SK-N-SH treated with all-trans-retinoic acid at 6 μM for 48 hours (cell line): ENCODE data around the gene DNER.

Experiments used
- CREB5 ChIP-seq: fragments of 250-450 bp; sonication (Bioruptor Pico); IDR thresholded peaks from 2 replicates; pipeline ENCODE4 v1.5.1; 2020; ENCODE audit warnings: low read depth, mild to moderate bottlenecking, moderate library complexity
- CSDC2 ChIP-seq: fragments of 250-450 bp; sonication (Bioruptor Pico); IDR thresholded peaks from 2 replicates; pipeline ENCODE4 v1.5.0; 2020; ENCODE audit warnings: mild to moderate bottlenecking, moderate library complexity
- ESRRG ChIP-seq: fragments of 250-450 bp; sonication (Bioruptor Pico); IDR thresholded peaks from 2 replicates; pipeline ENCODE4 v1.6.1; 2021; ENCODE audit warnings: mild to moderate bottlenecking
- GLIS3 ChIP-seq: fragments of 250-450 bp; sonication (Bioruptor Pico); IDR thresholded peaks from 2 replicates; pipeline ENCODE4 v1.5.0; 2020; ENCODE audit warnings: mild to moderate bottlenecking, moderate library complexity
- ISL1 ChIP-seq: fragments of 250-450 bp; sonication (Bioruptor Pico); IDR thresholded peaks from 2 replicates; pipeline ENCODE4 v2.1.2; 2022; ENCODE audit warnings: mild to moderate bottlenecking, moderate library complexity
- RARB ChIP-seq: fragments of 250-450 bp; sonication (Bioruptor Pico); IDR thresholded peaks from 2 replicates; pipeline ENCODE4 v1.8.0; 2021; ENCODE audit warnings: mild to moderate bottlenecking, moderate library complexity
- ZFP30 ChIP-seq: fragments of 450-650 bp; formaldehyde crosslinking; IDR thresholded peaks from 2 replicates; pipeline ENCODE4 v1.5.0; 2022; ENCODE audit warnings: mild to moderate bottlenecking, moderate library complexity
- ZNF8 ChIP-seq: fragments of 450-650 bp; formaldehyde crosslinking; IDR thresholded peaks from 2 replicates; pipeline ENCODE4 v1.5.0; 2020; ENCODE audit warnings: mild to moderate bottlenecking, moderate library complexity
- TF ChIP-seq, protein P1 (sequence below): fragments of 250-450 bp; sonication (Bioruptor Pico); IDR thresholded peaks from 2 replicates; pipeline ENCODE4 v1.5.0; 2020; ENCODE audit warnings: mild to moderate bottlenecking, moderate library complexity
- TF ChIP-seq, protein P2 (sequence below): fragments of 250-450 bp; sonication (Bioruptor Pico); IDR thresholded peaks from 2 replicates; pipeline ENCODE4 v1.5.1; 2021; ENCODE audit warnings: mild to moderate bottlenecking, moderate library complexity
- TF ChIP-seq, protein P3 (sequence below): fragments of 250-450 bp; sonication (Bioruptor Pico); IDR thresholded peaks from 2 replicates; pipeline ENCODE4 v1.8.0; 2020; ENCODE audit warnings: mild to moderate bottlenecking, moderate library complexity, borderline replicate concordance

DNA sequence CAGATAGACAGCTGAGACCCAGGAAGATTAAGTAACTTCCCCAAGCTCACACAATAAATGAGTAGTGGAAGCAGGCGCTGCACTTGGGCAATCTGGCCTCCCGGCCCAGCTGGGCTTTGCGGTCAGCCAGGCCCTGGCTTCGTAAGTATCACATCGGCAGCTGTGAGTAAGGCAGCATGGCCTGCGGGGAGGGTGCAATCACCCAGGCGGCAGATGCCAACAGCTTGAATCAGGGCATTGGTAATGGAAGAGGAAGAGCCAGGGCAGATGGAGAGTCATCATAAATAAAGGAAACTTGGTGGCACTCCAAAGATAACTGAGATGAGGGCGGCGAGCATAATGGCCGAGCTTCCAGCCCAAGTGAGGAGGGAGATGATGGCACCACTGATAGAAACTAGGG is 225.3 kb downstream of the DNER start:
- peak; percentile 16; the same call in 1 of the 2 replicates for TF ChIP-seq ZNF8 (CRISPR knock-in tag)
- no peak for TF ChIP-seq RARB (CRISPR knock-in tag)
- TF ChIP-seq CSDC2 (CRISPR knock-in tag): no peak
- no peak for TF ChIP-seq CREB5 (CRISPR knock-in tag)
- TF ChIP-seq ESRRG (CRISPR knock-in tag): no peak
- no peak for TF ChIP-seq GLIS3
- TF ChIP-seq, protein P1, sequence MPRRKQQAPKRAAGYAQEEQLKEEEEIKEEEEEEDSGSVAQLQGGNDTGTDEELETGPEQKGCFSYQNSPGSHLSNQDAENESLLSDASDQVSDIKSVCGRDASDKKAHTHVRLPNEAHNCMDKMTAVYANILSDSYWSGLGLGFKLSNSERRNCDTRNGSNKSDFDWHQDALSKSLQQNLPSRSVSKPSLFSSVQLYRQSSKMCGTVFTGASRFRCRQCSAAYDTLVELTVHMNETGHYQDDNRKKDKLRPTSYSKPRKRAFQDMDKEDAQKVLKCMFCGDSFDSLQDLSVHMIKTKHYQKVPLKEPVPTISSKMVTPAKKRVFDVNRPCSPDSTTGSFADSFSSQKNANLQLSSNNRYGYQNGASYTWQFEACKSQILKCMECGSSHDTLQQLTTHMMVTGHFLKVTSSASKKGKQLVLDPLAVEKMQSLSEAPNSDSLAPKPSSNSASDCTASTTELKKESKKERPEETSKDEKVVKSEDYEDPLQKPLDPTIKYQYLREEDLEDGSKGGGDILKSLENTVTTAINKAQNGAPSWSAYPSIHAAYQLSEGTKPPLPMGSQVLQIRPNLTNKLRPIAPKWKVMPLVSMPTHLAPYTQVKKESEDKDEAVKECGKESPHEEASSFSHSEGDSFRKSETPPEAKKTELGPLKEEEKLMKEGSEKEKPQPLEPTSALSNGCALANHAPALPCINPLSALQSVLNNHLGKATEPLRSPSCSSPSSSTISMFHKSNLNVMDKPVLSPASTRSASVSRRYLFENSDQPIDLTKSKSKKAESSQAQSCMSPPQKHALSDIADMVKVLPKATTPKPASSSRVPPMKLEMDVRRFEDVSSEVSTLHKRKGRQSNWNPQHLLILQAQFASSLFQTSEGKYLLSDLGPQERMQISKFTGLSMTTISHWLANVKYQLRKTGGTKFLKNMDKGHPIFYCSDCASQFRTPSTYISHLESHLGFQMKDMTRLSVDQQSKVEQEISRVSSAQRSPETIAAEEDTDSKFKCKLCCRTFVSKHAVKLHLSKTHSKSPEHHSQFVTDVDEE (CRISPR knock-in tag): no peak
- peak; percentile 70 for TF ChIP-seq ISL1 (CRISPR knock-in tag)
- TF ChIP-seq, protein P2, sequence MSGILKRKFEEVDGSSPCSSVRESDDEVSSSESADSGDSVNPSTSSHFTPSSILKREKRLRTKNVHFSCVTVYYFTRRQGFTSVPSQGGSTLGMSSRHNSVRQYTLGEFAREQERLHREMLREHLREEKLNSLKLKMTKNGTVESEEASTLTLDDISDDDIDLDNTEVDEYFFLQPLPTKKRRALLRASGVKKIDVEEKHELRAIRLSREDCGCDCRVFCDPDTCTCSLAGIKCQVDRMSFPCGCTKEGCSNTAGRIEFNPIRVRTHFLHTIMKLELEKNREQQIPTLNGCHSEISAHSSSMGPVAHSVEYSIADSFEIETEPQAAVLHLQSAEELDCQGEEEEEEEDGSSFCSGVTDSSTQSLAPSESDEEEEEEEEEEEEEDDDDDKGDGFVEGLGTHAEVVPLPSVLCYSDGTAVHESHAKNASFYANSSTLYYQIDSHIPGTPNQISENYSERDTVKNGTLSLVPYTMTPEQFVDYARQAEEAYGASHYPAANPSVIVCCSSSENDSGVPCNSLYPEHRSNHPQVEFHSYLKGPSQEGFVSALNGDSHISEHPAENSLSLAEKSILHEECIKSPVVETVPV (CRISPR knock-in tag): no peak
- TF ChIP-seq, protein P3, sequence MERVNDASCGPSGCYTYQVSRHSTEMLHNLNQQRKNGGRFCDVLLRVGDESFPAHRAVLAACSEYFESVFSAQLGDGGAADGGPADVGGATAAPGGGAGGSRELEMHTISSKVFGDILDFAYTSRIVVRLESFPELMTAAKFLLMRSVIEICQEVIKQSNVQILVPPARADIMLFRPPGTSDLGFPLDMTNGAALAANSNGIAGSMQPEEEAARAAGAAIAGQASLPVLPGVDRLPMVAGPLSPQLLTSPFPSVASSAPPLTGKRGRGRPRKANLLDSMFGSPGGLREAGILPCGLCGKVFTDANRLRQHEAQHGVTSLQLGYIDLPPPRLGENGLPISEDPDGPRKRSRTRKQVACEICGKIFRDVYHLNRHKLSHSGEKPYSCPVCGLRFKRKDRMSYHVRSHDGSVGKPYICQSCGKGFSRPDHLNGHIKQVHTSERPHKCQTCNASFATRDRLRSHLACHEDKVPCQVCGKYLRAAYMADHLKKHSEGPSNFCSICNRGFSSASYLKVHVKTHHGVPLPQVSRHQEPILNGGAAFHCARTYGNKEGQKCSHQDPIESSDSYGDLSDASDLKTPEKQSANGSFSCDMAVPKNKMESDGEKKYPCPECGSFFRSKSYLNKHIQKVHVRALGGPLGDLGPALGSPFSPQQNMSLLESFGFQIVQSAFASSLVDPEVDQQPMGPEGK: no peak
- TF ChIP-seq ZFP30: no peak
